NCI-H1417 treated with DMSO at 0.1 percent for 48 hours (cell line): ENCODE results near the gene FAM219A.

Experiments used
- DNase-seq: peaks from one replicate; lab custom pipeline; 2025; lab: John Stamatoyannopoulos, UW

The FAM219A gene

GRCh38 chr9:34458013-34458958 is at the start of gene FAM219A, which contains the start of gene DNAI1:
Gene FAM219A (minus strand): TSS chr9:34458570. CDS start chr9:34458263, 307 bp downstream.
Gene DNAI1 (plus strand): TSS chr9:34458805. CDS start chr9:34459006, 201 bp downstream.
- DNase-seq: peak; percentile 63

GRCh38 chr9:34507966-34508365 is 49.6 kb upstream of the FAM219A start:
- no peak for DNase-seq

- DNase-seq: no peak
These were observed 49.2 kb upstream of the FAM219A start for GRCh38 chr9:34507556-34507955.

GRCh38 chr9:34506623-34507022 is 48.3 kb upstream of the FAM219A start:
- no peak for DNase-seq

GRCh38 chr9:34505370-34506120 is 47.2 kb upstream of the FAM219A start:
- DNase-seq: no peak

GRCh38 chr9:34503406-34503805 is 45.0 kb upstream of the FAM219A start:
- no peak for DNase-seq

GRCh38 chr9:34502891-34503290 is 44.5 kb upstream of the FAM219A start:
- no peak for DNase-seq

- no peak for DNase-seq
These were observed 44.1 kb upstream of the FAM219A start for GRCh38 chr9:34502471-34502870.

- DNase-seq: no peak
These were observed 43.6 kb upstream of the FAM219A start for GRCh38 chr9:34501889-34502425.

GRCh38 chr9:34501372-34501771 is 43.0 kb upstream of the FAM219A start:
- DNase-seq: no peak

- DNase-seq: no peak
These were observed 42.4 kb upstream of the FAM219A start for GRCh38 chr9:34500623-34501267.

- no peak for DNase-seq
These were observed 40.7 kb upstream of the FAM219A start for GRCh38 chr9:34499076-34499475.

GRCh38 chr9:34498553-34498952 is 40.2 kb upstream of the FAM219A start:
- no peak for DNase-seq

- DNase-seq: no peak
These were observed 37.9 kb upstream of the FAM219A start for GRCh38 chr9:34496149-34496712.

GRCh38 chr9:34493972-34494535 is 35.7 kb upstream of the FAM219A start:
- no peak for DNase-seq

- no peak for DNase-seq
These were observed 33.7 kb upstream of the FAM219A start for GRCh38 chr9:34492051-34492450.

GRCh38 chr9:34491596-34491995 is 33.2 kb upstream of the FAM219A start:
- DNase-seq: no peak

GRCh38 chr9:34490760-34491159 is 32.4 kb upstream of the FAM219A start:
- no peak for DNase-seq

GRCh38 chr9:34490360-34490759 is 32.0 kb upstream of the FAM219A start:
- DNase-seq: no peak

- DNase-seq: no peak
These were observed 28.2 kb upstream of the FAM219A start for GRCh38 chr9:34486572-34486971.

- no peak for DNase-seq
These were observed 27.5 kb upstream of the FAM219A start for GRCh38 chr9:34485822-34486221.
